GM21529 (cell line): ENCODE measurements around the gene ELL.

ENCODE experiments used
- ATAC-seq: cut with Tn5 transposase; IDR thresholded peaks from one replicate; pipeline ENCODE4 v1.9.1; 2021; ENCODE audit not compliant: unreplicated experiment

The ELL gene

GRCh38 chr19:18449552-18449951, 72.3 kb downstream of the ELL start:
- no peak for ATAC-seq

GRCh38 chr19:18446811-18447359, 75.0 kb downstream of the ELL start:
- no peak for ATAC-seq

GRCh38 chr19:18446145-18446810, 75.6 kb downstream of the ELL start:
- ATAC-seq: no peak

- no peak for ATAC-seq
Observed at GRCh38 chr19:18445262-18445948, 76.5 kb downstream of the ELL start.

- no peak for ATAC-seq
Observed at GRCh38 chr19:18444513-18444912, 77.4 kb downstream of the ELL start.

GRCh38 chr19:18443831-18444230, 78.0 kb downstream of the ELL start:
- no peak for ATAC-seq

- ATAC-seq: no peak
Observed at GRCh38 chr19:18443406-18443805, 78.5 kb downstream of the ELL start.

GRCh38 chr19:18442941-18443340, 78.9 kb downstream of the ELL start:
- no peak for ATAC-seq

- no peak for ATAC-seq
Observed at GRCh38 chr19:18441804-18442788, 79.8 kb downstream of the ELL start.

GRCh38 chr19:18440936-18441803, 80.7 kb downstream of the ELL start:
- no peak for ATAC-seq

- ATAC-seq: no peak
Observed at GRCh38 chr19:18440415-18440877, 81.4 kb downstream of the ELL start.

- no peak for ATAC-seq
Observed at GRCh38 chr19:18439910-18440237, 82.0 kb downstream of the ELL start.

- ATAC-seq: no peak
Observed at GRCh38 chr19:18439025-18439909, 82.6 kb downstream of the ELL start.

GRCh38 chr19:18438331-18439024, 83.4 kb downstream of the ELL start:
- no peak for ATAC-seq

GRCh38 chr19:18437491-18438330, 84.2 kb downstream of the ELL start, which contains the start of gene ISYNA1:
TSS of gene ISYNA1 (minus strand) at chr19:18438133. CDS start at chr19:18437979, 154 bp downstream.
- ATAC-seq: no peak

GRCh38 chr19:18436671-18437490, 85.0 kb downstream of the ELL start:
- no peak for ATAC-seq
